Measurements from ENCODE around the gene CD8B. TPM values are rescaled to one million over a fixed set of nuclear protein-coding genes. Genes with fewer than 3 reads are reported as not detected.

Gene CD8B
- total and polyA plus RNA-seq, 2 of the 8 experiments (the other 6 are each of a cell fraction or from before 2014, with no cell fraction given), result 0.35 to 0.63 TPM

- Histone ChIP-seq H2BK12ac (ENCODE audit: low read depth, low read length) (no peak overlapping the region), H2AK5ac (ENCODE audit: low read depth, low read length) (no peak overlapping the region), H2BK15ac (ENCODE audit: low read length) (no peak overlapping the region), H3K27ac (ENCODE audit: low read depth, low read length) (no peak overlapping the region), H4K5ac (ENCODE audit: insufficient read length, low read depth, low read length) (no peak overlapping the region), H3K79me2 (ENCODE audit: control insufficient read depth in 1 of 2, insufficient read depth in 2 of 2, low read length in 2 of 2) (no peaks in the 10 kb centered on the region), H3K4ac (replicated peaks; ENCODE audit: insufficient read length, low read depth, low read length) (no peak overlapping the region), H2BK5ac (ENCODE audit: low read depth, low read length) (no peak overlapping the region), H3K23ac (ENCODE audit: insufficient read length) (no peak overlapping the region), H4K91ac (replicated peaks; ENCODE audit: insufficient read length, low read length) (no peak overlapping the region), H3K18ac (ENCODE audit: extremely low read depth, low read length) (no peak overlapping the region), H2BK120ac (replicated peaks; ENCODE audit: low read depth, low read length) (no peak overlapping the region), H3K36me3 (ENCODE audit: control insufficient read depth in 2 of 4, insufficient read depth in 4 of 4, low read length in 3 of 4) (peaks cover 0 to 8% (median 0%) of the 10 kb centered on the region in 4 experiments; a peak in 1 of 8 replicates), H2AFZ (ENCODE audit: low read length) (no peak overlapping the region), H4K20me1 (replicated peaks in 1 of 2; ENCODE audit: control insufficient read depth in 1 of 2, insufficient read depth in 2 of 2, low read length in 2 of 2) (peaks cover 0 to 7% of the 10 kb centered on the region in 2 experiments), H3K79me1 (ENCODE audit: low read depth, low read length) (no peaks in the 10 kb centered on the region), H3K27me3 (replicated peaks in 1 of 4; ENCODE audit: control insufficient read depth in 3 of 4, extremely low read depth in 1 of 4, insufficient read depth in 3 of 4, low read length in 3 of 4) (peaks cover 22 to 34% (median 30%) of the 10 kb centered on the region in 4 experiments), H3K9ac (replicated peaks in 1 of 4; ENCODE audit: extremely low read depth in 1 of 4, low read depth in 3 of 4, low read length in 3 of 4) (no peak overlapping the region), H3K9me3 (ENCODE audit: insufficient read depth in 2 of 2, low read depth in 1 of 2, low read length in 1 of 2) (no peaks in the 10 kb centered on the region; a peak in 1 of 4 replicates), H3K4me2 (ENCODE audit: insufficient read depth in 1 of 2, low read depth in 2 of 2, low read length in 2 of 2) (no peak overlapping the region), H3K23me2 (ENCODE audit: low read depth, low read length) (peaks cover 6% of the 10 kb centered on the region; the same call in 1 of the 2 replicates), H3K4me1 (replicated peaks in 1 of 4; ENCODE audit: control insufficient read depth in 3 of 4, insufficient read depth in 4 of 4, low read length in 3 of 4) (peaks cover 0 to 9% (median 0%) of the 10 kb centered on the region in 4 experiments; a peak in 3 of 7 replicates), H3K56ac (replicated peaks; ENCODE audit: insufficient read length, low read depth, low read length) (no peak overlapping the region), H3K14ac (ENCODE audit: insufficient read length) (no peak overlapping the region), H3K4me3 (ENCODE audit: extremely low read depth in 1 of 4, insufficient read depth in 2 of 4, low read depth in 3 of 4, low read length in 4 of 4) (no peak overlapping the region), H4K8ac (ENCODE audit: extremely low read depth, insufficient read depth, low read length) (no peak overlapping the region), H2BK20ac (ENCODE audit: low read length) (no peak overlapping the region)
- FAIRE-seq (no peak), DNase-seq (ENCODE audit: low read depth in 1 of 2, low spot score in 2 of 2) (no peak)
- 93% methylated on average over 9 of the region's 9 CpGs; no CpG with 5 or more reads in 1 of the 2 experiments for WGBS, 2 experiments (ENCODE audit: extremely low coverage in 1 of 2, insufficient coverage in 1 of 2, insufficient read length in 1 of 2, insufficient replicate concordance in 2 of 2, low coverage in 1 of 2, low lambda C conversion rate in 2 of 2, missing lambda C conversion rate in 1 of 2)
- ChIA-PET CTCF (ENCODE audit: partially characterized antibody) (interaction anchor here (0.9 to 1.4 kb wide), 3 partner anchors 11 to 22 kb away, joined by 3 to 4 read pairs (median 3); no protein-coding TSS in a partner anchor), POLR2A (ENCODE audit: partially characterized antibody) (interaction anchor here (1.0 kb wide), 1 partner anchor 15 kb away, joined by 3 read pairs; no protein-coding TSS in a partner anchor)
- TF ChIP-seq CHD2 (IDR thresholded peaks at IDR 0.05; ENCODE audit: low read length) (no peak), ZNF274 (IDR thresholded peaks at IDR 0.05; ENCODE audit: borderline replicate concordance, extremely low read depth, low read length) (no peak), GABPA (IDR thresholded peaks at IDR 0.05; ENCODE audit: borderline replicate concordance, insufficient read depth, low read length) (no peak), SP2 (IDR thresholded peaks at IDR 0.05; ENCODE audit: low read length) (no peak), CEBPB (IDR thresholded peaks at IDR 0.05; ENCODE audit: low read depth, low read length) (no peak), HDAC6 (IDR thresholded peaks at IDR 0.05; ENCODE audit: low read depth, low read length) (no peak), EGR1 (IDR thresholded peaks at IDR 0.05; ENCODE audit: borderline replicate concordance, low read depth, low read length) (no peak), CREB1 (IDR thresholded peaks at IDR 0.05) (no peak), FOSL1 (IDR thresholded peaks at IDR 0.05; ENCODE audit: insufficient read depth, low read depth, low read length) (no peak), CTBP2 (IDR thresholded peaks at IDR 0.05; ENCODE audit: borderline replicate concordance, insufficient read depth, insufficient read length, low read length) (no peak), KDM1A (IDR thresholded peaks at IDR 0.05; ENCODE audit: borderline replicate concordance, low read length) (no peak), TCF12 (IDR thresholded peaks at IDR 0.05; ENCODE audit: low read depth, low read length) (no peak), BRCA1 (IDR thresholded peaks at IDR 0.05; ENCODE audit: low read depth, low read length) (no peak)
Measured at GRCh38 chr2:86785456-86785855, 76.2 kb downstream of the CD8B start.

Measured in H1 (cell line).